HG03558 (cell line): ENCODE measurements around the gene PRICKLE2.
"Not testable (repeated sequence)": the region's sequence is repeated elsewhere in the genome, so short reads cannot be mapped to it uniquely, and the experiment has no call there.

ENCODE experiments used
- ATAC-seq: cut with Tn5 transposase; IDR thresholded peaks from one replicate; pipeline ENCODE4 v1.9.1; 2021; ENCODE audit warnings: moderate number of reproducible peaks; ENCODE audit not compliant: unreplicated experiment; ENCODE audit errors: extremely low read depth

Gene PRICKLE2

DNA sequence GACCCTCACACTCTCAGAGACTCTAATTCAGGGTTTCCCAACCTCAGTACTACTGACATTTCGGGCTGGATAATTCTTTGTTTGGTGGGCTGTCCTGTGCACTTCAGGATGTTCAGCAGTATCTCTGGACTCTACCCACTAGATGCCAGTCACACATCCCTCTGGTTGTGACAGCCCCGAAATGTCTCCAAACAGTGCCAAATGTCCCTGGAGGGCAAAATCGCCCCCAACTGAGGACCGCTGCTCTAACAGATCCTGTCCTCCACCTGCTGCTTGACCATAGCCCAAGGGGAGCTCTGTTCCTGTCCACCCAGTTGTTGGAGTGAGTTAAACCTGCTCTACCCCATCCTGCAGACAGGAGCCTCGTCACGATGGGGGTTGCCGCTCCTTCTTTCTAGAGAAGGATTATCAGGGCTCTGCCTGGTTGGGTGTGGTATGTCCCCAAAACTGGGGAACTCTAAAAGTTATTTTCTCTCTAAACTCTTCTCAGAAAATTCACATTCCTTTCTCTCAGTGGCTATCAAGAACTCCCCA is 116.4 kb downstream of the PRICKLE2 start:
- ATAC-seq = no peak

DNA sequence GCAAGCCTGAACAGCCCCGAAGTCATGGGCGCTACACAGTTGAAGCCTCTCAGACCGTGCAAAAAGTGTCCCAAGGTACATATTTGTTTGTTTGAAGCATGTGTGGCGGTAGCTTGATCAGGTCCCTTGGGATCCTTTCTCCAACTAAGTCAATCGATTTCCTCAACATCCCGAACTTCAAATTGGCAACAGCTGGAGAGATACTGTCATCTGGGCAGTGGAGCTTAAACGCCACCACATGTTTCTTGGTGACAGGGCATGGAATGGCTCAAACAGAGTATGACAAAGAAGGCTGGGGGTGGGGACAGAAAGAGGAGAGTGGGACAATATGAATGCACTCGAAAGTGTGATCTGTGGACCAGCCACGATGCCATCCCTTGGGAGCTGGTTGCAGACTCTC is 117.0 kb downstream of the PRICKLE2 start:
- ATAC-seq = no peak

DNA sequence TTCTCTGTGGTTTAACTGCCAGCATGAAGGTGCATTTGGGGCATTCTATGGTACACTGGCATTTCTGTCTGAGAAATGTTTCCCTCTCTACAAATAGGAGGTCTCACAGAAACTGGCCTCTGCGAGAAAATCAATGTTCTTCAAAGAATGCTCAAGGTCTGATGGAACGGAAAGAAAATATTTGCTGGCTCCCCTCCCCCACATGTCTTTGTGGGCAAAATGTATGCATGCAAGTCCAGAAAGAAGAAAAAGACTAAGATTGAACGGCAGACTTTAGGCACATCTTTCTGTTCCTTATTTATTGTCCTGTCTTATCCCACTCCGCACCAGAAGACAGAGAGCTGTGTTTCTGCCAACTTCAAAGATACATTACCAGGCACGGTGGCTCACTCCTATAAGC is 118.1 kb downstream of the PRICKLE2 start:
- ATAC-seq = no peak

DNA sequence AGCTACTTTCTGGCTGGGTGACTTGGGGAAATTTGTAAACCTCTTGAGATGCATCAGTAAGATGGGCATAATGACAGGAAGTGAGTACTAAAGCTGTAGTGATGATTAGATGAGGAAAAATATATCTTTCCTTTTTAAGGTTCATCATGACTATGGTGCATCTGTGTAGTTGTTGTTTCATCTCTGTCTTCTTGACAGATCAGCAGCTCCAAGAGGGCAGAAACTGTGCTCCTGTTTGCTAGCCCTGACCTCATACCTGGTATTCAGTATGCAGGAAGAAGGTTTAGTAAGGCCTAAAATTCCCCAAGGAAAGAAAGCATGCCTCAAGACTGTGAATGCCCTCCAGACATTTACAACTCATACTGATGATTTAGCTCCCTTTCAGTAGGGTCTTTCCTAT is 119.5 kb downstream of the PRICKLE2 start:
- ATAC-seq = no peak

DNA sequence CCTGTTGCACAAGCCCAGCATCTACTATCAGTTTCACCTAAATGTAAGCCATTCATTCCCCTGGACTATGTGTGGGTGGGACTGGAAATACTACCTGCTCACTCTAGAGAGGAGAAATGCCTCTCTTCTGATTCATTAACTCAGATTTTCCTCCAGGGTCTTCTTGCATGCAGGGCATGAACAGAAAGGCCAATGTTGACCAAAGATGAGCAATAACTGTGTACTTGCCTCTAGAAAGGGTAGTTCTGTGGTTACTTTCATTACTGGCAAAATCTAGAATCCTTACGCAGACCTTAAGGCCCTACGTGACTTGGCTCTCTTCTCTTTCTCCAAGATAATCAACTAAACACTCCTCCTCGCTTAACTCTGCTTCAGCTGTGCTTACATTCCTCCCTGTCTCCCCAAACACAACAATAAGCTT is 120.6 kb downstream of the PRICKLE2 start:
- no peak for ATAC-seq

DNA sequence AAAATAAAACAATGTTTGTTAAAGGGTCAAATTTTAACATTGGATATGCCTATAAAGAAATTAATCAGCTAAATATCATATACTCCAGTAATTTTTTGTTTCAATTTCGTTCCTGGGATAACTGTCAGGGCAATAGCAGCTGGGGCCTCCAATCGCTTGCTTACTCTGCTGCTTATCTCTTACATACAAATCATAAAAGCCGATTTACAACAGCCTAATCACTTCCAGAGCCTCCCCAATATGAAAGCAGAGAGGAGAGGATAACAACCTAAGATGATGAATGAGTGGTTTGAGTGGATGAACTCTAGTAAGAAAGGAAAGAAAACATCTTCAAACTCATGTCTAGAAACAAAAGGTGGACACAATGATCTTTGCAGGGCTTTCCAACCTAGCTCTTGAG is 121.3 kb downstream of the PRICKLE2 start:
- no peak for ATAC-seq

DNA sequence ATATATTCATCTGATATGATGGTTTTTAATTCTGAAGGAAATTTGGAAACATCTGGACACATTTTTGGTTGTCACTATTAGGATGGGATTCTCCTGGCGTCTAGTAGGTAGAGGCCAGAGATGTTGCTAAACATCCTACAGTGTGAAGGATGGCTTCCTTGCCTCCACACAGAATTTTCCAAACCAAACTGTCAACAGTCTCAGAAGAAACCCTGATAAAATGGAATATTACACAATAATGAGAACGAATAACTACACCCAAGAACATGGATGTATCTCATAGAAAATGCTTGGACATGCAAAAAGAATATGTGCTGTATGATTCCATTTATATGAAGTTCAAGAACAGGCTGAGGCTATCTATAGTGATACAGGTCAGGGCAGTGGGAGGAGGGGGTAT is 122.1 kb downstream of the PRICKLE2 start:
- ATAC-seq = no peak

DNA sequence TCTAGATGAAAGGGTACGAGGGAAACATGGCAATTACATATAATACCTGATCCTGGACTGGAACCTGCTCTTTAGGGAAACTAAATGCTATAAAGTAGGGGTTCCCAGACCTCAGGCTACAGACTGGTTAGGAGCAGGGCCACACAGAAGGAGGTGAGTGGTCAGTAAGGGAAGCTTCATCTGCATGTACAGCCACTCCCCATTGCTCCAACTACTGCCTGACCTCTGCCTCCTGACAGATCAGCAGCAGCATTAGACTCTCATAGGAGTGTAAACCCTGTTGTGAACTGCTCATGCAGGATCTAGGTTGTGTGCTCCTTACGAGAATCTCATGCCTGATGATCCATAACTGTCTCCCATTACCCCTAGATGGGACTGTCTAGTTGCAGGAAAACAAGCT is 123.1 kb downstream of the PRICKLE2 start:
- ATAC-seq = no peak

DNA sequence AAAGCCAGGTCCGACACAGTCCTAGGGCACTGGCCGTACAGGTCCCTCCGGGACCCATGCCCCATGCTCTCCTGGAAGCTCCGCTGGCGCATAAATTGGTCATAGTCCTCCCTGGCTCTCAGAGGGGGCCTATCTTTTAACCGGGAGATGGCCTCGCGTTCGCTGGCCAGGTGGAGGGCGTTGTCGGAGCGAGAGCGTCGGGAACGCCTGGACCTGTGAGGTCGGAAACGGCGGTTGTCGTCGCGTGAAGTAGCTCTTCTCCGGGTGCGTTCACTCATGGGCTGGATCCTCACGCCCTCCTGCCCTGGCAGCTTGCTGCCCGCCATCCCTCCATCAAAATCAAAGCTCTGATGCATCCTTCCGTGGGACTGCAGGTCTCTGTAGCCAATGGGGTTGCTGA is 126.0 kb downstream of the PRICKLE2 start:
- ATAC-seq = no peak

DNA sequence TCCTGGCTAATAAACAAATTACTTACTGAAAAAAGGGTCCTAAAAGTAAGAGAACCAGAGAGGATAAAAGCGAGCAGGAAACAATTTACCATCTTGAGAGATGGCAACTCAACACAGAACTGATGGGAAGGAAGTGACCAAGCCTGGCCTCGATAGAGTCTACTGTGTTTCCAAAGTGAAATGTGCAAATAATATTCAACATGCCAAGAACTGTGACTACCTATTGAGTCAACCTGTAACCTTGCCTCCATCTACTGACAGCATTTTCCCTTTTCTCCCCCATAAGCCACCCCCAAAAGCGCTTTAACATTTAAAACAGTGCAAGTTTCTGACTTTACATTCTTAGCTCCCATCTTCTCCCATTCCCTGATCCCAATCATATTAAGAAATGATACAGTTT is 126.6 kb downstream of the PRICKLE2 start:
- no peak for ATAC-seq

DNA sequence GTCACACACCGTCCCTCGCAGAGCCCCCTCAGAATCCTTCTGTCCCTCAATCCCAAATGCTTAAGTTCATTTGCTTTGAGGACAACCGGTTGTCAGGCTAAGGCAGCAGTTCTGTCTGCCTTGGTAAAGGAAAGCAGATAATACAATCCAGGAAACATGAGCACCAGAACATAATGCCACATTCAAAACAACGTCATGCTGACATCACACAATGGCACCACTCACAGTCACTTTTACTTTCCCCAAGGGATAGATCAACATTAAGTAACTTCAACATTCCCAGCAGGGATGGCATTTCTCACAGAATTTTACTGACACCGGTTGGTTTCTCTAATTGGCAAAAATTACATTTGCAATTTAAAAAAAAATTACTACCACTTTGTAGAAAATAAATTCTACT is 127.3 kb downstream of the PRICKLE2 start:
- ATAC-seq = no peak

DNA sequence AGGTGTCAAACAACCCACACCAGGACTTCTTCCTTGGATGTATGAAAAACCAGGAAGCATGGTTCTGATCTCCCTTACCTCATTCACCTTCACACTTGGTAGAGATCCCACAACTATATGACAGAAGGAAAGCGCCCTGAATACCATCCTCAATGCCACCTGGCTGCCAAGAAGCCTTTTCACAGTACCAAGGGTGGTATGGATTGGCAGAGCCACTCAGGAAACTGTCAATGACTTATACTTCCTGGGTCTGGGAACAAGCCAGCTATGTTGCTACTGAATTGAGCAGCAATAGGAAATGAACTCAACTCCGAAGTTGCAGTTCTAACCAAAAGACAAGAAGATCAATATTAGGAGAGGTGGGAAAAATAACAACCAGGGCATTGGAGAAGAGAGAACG is 129.5 kb downstream of the PRICKLE2 start:
- no peak for ATAC-seq

DNA sequence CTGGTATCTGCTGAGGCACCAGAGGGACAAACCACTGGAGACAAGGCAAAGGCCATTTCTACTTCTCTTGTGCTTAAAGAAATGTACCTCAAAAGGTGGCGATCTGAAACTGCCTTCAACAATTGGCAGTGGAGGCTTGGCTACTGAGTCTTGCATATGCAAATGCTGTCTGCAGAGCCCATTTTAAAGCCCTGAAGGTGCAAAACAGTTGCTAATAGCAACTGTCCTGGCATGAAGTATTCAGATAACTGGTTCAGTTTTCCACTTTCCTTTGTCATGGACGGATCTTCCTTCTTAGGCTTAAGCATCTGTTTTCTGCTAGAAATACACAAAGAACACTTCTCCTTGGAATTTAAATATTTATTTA is 130.6 kb downstream of the PRICKLE2 start:
- ATAC-seq = no peak

DNA sequence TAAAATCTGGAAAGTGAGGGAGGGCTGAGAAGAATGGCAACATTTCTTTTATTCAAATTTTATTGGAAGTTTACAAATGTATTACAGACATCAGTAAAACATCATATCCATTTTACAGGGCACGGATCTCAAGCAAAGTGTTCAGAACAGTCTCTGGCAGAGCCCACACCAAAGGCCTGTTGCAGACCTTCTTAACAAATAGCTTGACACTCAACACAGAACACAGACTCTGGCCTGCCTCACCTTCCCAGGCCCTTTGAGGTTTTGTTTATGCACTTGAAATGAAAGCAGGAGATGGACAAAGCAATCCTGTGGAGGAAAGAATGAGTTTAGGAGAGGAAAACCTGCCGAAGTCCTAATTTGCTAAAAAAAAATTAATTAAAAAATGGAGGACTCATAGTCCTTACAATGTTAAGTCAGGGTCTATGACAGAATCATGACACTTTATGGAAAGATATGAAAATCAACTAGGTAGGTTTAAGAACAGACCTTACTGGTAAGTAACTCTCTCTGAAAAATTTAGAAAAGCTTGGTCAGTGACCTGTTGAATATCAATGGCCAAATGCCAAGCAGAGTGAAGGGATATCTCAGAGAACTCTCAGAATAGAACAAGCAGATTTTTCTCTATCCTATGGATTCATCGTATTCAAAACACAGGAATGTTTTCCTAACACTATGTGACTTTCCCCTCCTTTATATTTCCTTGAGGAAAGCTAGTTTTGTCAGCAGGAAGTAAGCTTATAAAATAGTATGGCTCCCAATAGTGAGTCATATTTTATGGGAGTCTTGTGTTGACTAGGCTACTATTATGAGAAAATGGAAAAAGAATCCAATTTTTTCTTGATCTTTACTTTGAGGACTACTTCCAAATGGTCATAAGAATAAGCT is 131.2 kb downstream of the PRICKLE2 start:
- ATAC-seq = no peak

DNA sequence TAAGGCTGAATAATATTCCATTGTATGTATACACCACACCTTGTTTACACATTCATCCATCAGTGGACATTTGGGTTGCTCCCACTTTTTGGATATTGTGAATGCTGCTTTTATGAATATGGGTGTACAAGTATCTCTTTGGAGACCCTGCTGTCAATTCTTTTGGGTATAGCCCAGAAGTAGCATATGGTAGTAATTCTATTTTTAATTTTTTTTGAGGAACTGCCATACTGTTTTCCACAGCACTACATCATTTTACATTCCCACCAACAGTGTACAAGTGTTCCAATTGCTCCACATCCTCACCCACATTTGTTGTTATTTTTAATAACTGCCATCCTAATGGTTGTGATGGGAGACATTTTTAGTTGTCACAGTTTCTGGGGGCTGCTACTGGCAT is 132.1 kb downstream of the PRICKLE2 start:
- ATAC-seq = no peak

DNA sequence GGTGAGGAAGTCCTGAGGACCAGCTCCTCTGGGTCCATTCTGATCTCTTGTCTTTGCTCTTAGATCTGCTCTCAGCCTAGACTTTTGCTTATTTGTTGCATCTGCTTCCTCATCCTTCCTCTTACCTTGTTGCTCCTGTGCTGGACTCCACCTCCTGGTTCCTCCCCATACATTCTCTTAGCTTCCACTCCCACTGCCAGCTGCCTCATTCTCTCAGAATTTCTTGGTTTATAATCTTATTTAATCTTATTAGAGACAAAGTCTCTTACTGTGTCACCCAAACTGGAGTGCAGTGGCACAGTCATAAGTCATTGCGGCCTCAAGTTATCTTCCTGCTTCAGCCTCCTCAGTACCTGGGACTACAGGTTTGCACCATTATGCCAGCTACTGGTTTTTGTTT is 133.8 kb downstream of the PRICKLE2 start:
- ATAC-seq = no peak

DNA sequence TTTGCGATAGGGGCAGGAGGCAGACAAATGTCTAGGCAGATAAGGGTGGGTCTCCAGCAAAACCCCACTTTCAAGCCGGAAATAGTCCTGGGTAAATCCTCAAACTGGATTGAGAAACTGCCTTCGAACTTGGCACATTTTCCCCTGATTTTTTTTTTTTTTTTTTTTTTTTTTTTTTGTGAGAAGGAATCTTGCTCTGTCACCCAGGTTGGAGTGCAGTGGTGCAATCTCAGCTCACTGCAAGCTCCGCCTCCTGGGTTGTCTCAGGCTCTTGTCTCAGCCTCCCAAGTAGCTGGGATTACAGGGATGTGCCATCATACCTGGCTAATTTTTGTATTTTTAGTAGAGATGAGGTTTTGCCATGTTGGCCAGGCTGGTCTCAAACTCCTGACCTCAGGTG is 135.9 kb downstream of the PRICKLE2 start:
- not testable (repeated sequence) for ATAC-seq

DNA sequence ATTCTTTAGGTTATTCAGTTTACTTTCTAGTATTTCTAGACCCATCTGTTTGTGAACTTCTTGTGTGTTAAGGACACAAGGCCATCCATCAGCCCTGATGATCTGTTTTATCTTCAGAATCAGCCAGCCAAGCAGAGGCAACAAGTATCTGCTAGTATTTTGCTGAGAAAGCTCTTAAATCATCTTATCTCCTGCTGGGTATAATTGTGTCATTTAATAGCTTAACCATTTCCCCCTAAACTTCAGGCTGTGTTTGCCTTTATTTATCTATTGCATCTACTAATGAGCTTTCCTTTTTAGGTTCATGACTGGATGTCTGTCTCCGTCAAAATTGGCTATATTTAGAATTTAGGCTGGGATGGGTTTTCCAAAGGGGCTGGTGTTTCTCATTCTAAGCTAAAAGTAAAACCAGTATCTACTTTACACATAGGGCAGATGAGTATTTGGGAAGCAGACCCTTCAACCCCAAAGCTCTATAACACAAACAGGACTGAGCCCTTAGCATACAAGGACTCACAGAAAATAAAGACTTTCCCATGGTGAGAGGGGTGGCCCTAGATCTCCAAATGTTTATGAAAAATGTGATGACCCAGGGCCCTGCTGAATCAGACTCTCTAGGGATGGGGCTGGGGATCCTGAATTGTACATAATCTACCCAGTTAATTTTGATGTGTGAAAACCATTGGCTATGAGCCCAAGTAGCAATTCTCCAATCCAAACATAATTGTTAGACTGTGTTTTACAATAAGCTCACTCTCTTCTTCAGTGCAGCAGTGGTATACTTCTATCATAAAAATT is 136.7 kb downstream of the PRICKLE2 start:
- no peak for ATAC-seq

DNA sequence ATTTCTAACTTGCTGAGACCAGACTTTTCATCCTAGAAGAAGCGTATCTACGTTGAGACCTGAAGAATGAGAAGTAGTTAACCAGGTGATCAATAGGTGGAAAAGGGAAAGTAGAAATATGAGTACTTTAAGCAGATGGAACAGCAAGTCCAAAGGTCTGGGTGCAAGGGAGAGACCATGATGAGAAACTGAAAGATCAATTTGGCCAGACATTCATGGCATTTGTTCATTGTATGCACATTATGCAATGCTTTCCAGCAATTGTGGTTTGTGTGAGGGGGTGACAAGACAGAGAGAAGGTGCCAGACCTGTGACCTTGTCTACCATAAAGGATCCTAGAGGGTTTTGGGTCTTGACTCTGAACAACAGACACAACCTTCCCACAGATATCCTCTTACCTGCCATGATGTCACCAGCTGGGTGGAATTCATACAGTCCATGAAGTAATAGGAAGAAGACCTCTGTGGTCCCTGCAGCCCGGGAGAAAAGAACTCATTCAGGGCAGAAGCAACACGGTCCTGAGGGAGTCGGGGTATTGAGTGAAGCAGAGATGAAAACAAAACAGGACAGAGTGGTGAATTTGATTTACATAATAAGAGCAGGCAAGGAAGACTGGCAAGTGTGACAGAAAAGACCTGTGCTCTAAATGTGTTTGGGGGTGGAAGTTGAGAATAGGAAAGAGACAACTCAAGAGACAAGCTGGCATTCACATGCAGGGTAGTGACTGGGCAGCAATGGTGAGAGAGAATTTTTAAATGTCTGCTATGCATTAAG is 138.6 kb downstream of the PRICKLE2 start:
- ATAC-seq = no peak

DNA sequence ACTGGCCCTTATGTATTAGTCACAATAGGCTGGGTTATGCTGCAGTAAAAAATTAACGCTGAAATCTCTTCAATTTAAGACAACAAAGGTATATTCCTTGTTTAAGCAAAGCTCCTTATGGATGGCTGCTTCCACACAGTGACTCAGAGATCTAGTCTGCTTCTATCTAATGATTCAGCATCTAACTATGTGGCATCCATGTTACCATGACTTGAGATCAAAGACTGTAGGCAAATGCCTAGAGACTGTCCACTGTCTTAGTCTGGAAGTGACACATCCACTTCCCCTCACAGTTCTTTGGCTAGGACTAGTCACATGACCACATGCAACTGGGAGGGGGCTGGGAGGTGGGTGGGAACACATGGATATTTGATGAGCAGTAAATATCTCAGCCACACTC is 140.6 kb downstream of the PRICKLE2 start:
- no peak for ATAC-seq

DNA sequence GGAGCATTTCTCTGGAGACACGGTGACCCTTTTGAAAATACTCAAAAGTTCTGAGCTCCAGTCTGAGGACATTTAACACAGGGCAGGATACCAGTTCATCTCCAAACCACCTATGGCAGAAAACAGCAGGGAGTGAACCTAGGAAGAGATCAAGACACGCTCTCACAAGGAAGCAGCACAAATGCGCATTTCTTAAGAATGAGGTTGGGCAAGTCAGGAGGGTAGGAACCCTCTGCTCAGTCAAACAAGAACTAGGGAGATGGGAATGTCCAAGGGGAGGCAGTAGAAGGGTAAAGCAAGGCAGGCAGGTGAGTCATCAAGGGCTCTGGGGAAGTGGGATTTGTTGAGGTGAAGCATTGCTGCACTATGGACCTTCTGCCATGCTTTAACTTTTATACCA is 141.7 kb downstream of the PRICKLE2 start:
- no peak for ATAC-seq
